ENCODE measurements around the gene TAS2R19. TPM values are rescaled to one million over a fixed set of nuclear protein-coding genes. Genes with fewer than 3 reads are reported as not detected.

Gene TAS2R19
- total RNA-seq, 4 donors from 2014 or later: 3.2 to 14.9 (median 8.2) TPM

DNA sequence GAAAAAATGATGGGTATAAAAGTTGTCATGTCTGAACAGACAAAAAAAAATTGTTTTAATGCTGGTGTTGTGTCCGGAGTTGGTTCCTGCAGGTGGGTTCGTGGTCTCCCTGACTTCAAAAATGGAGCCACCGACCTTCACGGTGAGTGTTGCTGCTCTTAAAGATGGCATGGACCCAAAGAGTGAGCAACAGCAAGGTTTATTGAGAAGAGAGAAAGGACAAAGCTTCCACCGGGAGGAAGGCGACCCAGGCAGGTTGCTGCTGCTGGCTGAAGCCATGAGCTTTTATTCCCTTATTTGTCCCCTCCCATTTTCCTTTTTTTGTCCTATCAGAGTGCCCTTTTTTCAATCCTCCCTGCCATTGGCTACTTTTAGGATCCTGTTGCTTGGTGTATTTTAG lies 8.9 kb upstream of the TAS2R19 start, which contains the start of gene TAS2R31:
Gene TAS2R31, minus strand, starts transcription at position 101 of the 400 bp plus-strand sequence. Its CDS starts 72 bp downstream, at position 29.
- TF ChIP-seq POLR2A (IDR thresholded peaks at IDR 0.05): no peak
- TF ChIP-seq, protein P1, sequence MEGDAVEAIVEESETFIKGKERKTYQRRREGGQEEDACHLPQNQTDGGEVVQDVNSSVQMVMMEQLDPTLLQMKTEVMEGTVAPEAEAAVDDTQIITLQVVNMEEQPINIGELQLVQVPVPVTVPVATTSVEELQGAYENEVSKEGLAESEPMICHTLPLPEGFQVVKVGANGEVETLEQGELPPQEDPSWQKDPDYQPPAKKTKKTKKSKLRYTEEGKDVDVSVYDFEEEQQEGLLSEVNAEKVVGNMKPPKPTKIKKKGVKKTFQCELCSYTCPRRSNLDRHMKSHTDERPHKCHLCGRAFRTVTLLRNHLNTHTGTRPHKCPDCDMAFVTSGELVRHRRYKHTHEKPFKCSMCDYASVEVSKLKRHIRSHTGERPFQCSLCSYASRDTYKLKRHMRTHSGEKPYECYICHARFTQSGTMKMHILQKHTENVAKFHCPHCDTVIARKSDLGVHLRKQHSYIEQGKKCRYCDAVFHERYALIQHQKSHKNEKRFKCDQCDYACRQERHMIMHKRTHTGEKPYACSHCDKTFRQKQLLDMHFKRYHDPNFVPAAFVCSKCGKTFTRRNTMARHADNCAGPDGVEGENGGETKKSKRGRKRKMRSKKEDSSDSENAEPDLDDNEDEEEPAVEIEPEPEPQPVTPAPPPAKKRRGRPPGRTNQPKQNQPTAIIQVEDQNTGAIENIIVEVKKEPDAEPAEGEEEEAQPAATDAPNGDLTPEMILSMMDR (IDR thresholded peaks at IDR 0.05): no peak
- H3K4me3 ChIP-seq: no peak within 1 kb of the TSS
- H3K27me3 ChIP-seq: no peaks in the 10 kb centered on the region
- no peaks in the 10 kb centered on the region for H3K9me3 ChIP-seq
- peaks cover 0 to 7% (median 0%) of the 10 kb centered on the region in 3 donors for H3K36me3 ChIP-seq
- H3K27ac ChIP-seq: no peak within 1 kb of the TSS
- no peak for DNase-seq
- H3K4me1 ChIP-seq: no peaks in the 10 kb centered on the region

- H3K9me3 ChIP-seq: no peaks in the 10 kb centered on the region
- H3K27me3 ChIP-seq: no peaks in the 10 kb centered on the region
- H3K4me3 ChIP-seq: no peak overlapping the region
- DNase-seq: no peak
- H3K4me1 ChIP-seq: no peaks in the 10 kb centered on the region
- H3K36me3 ChIP-seq: peaks cover 0 to 7% (median 0%) of the 10 kb centered on the region in 3 donors
- TF ChIP-seq POLR2A (IDR thresholded peaks at IDR 0.05): no peak
- TF ChIP-seq, protein P1 (IDR thresholded peaks at IDR 0.05): no peak
- no peak overlapping the region for H3K27ac ChIP-seq
These were observed 3.7 kb upstream of the TAS2R19 start for GRCh38 chr12:11026118-11026517.

DNA sequence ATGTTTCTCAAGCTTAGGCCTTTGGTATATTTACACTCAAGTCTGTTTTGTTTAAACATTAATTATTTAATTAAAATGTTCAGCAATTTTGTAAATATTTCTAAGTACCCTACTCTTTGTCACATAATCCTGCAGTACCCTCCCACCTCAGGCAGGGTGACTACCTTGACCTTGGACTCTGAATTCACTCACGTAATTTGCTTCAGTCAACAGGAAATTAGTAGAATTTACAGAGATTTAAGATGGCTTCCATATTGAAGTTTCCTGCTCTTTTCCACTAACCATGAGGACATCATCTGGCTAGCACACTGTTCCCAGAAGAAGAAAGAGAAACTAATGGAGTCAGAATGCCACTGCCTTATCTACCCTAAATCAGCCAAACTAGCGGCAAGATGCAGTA lies 967 bp upstream of the TAS2R19 start:
- Histone ChIP-seq H3K4me3 (no peak overlapping the region), H3K36me3 (peaks cover 0 to 7% (median 0%) of the 10 kb centered on the region in 3 donors), H3K9me3 (no peaks in the 10 kb centered on the region), H3K27me3 (no peaks in the 10 kb centered on the region), H3K4me1 (no peaks in the 10 kb centered on the region), H3K27ac (no peak overlapping the region)
- DNase-seq: no peak
- TF ChIP-seq, protein P1 (IDR thresholded peaks at IDR 0.05): no peak
- no peak for TF ChIP-seq POLR2A (IDR thresholded peaks at IDR 0.05)

- Histone ChIP-seq H3K36me3 (no peaks in the 10 kb centered on the region), H3K27me3 (no peaks in the 10 kb centered on the region), H3K27ac (peak overlapping the region in 2 of 4 donors; percentile 57 to 82), H3K4me3 (no peak overlapping the region), H3K4me1 (peaks cover 0 to 10% (median 1%) of the 10 kb centered on the region in 4 donors), H3K9me3 (no peaks in the 10 kb centered on the region)
- TF ChIP-seq, protein P1 (IDR thresholded peaks at IDR 0.05): no peak
- TF ChIP-seq POLR2A (IDR thresholded peaks at IDR 0.05): no peak
- no peak for DNase-seq
These were observed 5.5 kb downstream of the TAS2R19 start for GRCh38 chr12:11016937-11017336.

- Histone ChIP-seq H3K9me3 (no peaks in the 10 kb centered on the region), H3K27ac (peak overlapping the region in 3 of 4 donors; percentile 31 to 82 (median 57)), H3K4me3 (peak overlapping the region in 1 of 4 donors; percentile 20), H3K4me1 (peaks cover 0 to 10% (median 1%) of the 10 kb centered on the region in 4 donors), H3K27me3 (no peaks in the 10 kb centered on the region), H3K36me3 (no peaks in the 10 kb centered on the region)
- TF ChIP-seq POLR2A (IDR thresholded peaks at IDR 0.05): no peak
- TF ChIP-seq, protein P1 (IDR thresholded peaks at IDR 0.05): no peak
- DNase-seq: peak in 1 of 3 donors; percentile 69
These were observed 6.5 kb downstream of the TAS2R19 start for GRCh38 chr12:11015775-11016430.
